Mucosa of descending colon (tissue), 3 donors: ENCODE measurements around the gene DDX31. TPM values are rescaled to one million over a fixed set of nuclear protein-coding genes. Genes with fewer than 3 reads are reported as not detected.

Experiments
- ATAC-seq: fragments of 200-7000 bp; cut with Tn5 transposase; one replicate; pipeline ENCODE4 v1.9.1; 2020; ENCODE audit warnings: mild to moderate bottlenecking, moderate library complexity
- DNase-seq, 3 donors: peaks; one replicate each; pipeline ENCODE4 v3.0.0-alpha.2; 2020
- H3K36me3 ChIP-seq: fragments of 200-600 bp; one replicate; pipeline ENCODE4 v1.8.0; 2021; ENCODE audit warnings: low read depth, mild to moderate bottlenecking
- H3K4me1 ChIP-seq: fragments of 200-600 bp; one replicate; pipeline ENCODE4 v1.8.0; 2021; ENCODE audit warnings: low read depth, mild to moderate bottlenecking
- H3K4me3 ChIP-seq: fragments of 200-600 bp; one replicate; pipeline ENCODE4 v1.8.0; 2021; ENCODE audit warnings: mild to moderate bottlenecking
- H3K9me3 ChIP-seq: fragments of 200-600 bp; one replicate; pipeline ENCODE4 v1.8.0; 2021; ENCODE audit warnings: mild to moderate bottlenecking
- intact Hi-C, 2 donors: fragments of 100-400 bp; cut with DNase I in 1 of 2; cut with micrococcal nuclease in 1 of 2; formaldehyde crosslinking; loops; one replicate each; pipeline versions ENCODE4 v1.11.0 to v1.11.1; 2022; cut with DNase I, micrococcal nuclease
- total RNA-seq, 3 donors: library from RNA; stranded (reverse); fragmentation: NEBNext Ultra II Directional in 2 of 3; extraction: Animal tissue kit (Norgen Biotek cat#: 25700) in 2 of 3; gene quantifications; one replicate each; pipeline versions ENCODE4 v1.2.1 to v1.2.4, GENCODE V29; 2021 to 2023
- TF ChIP-seq, protein P1 (sequence below): fragments of 200-600 bp; IDR thresholded peaks from one replicate; pipeline ENCODE4 v1.8.0; 2022; ENCODE audit warnings: antibody characterized with exemption, mild to moderate bottlenecking
- donor health status: DM: no; HTN: no; CAD: no; lungs with moderate emphysema.
- donor health status: DM: no; HTN: no; CAD: no.
- donor health status: DM: no; HTN: yes; CAD: no.

Gene DDX31
- total RNA-seq, 3 donors from 2014 or later, result 8.7 to 11.2 (median 9.5) TPM

- Histone ChIP-seq H3K36me3 (no peaks in the 10 kb centered on the region), H3K9me3 (no peaks in the 10 kb centered on the region), H3K4me3 (no peak overlapping the region), H3K4me1 (peaks cover 6% of the 10 kb centered on the region)
- TF ChIP-seq, protein P1, sequence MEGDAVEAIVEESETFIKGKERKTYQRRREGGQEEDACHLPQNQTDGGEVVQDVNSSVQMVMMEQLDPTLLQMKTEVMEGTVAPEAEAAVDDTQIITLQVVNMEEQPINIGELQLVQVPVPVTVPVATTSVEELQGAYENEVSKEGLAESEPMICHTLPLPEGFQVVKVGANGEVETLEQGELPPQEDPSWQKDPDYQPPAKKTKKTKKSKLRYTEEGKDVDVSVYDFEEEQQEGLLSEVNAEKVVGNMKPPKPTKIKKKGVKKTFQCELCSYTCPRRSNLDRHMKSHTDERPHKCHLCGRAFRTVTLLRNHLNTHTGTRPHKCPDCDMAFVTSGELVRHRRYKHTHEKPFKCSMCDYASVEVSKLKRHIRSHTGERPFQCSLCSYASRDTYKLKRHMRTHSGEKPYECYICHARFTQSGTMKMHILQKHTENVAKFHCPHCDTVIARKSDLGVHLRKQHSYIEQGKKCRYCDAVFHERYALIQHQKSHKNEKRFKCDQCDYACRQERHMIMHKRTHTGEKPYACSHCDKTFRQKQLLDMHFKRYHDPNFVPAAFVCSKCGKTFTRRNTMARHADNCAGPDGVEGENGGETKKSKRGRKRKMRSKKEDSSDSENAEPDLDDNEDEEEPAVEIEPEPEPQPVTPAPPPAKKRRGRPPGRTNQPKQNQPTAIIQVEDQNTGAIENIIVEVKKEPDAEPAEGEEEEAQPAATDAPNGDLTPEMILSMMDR, result no peak
- no peak for DNase-seq
- intact Hi-C loops, result no loop called here
- ATAC-seq, result no peak
Measured at GRCh38 chr9:132582786-132583583, 86.8 kb downstream of the DDX31 start.

DNA sequence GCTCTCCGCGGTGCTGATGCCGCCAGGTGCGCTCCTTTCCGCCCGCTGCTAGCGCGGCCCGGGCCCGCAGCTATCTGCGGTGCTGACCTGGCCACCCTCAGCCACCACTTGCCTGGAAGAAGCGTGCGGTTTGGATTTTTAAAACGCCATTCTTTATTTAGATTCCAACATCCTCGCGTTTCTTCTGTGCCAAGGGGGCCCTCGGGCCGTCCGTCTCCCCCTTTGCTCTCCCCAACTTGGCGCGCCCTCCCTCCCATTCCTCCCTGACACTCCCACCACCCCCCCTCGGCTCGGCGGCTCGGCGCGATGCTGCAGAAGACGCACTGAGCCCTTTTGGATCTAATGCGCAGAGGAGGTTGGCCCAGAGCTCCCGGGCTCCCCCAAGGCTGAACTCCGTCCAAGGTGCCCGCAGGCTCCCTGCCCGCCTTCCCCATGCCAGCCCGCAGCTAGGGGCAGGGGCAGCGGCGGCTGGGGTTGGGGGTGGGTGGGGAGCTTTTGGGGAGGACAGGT lies 87.5 kb downstream of the DDX31 start, which contains the start of gene BARHL1:
TSS of gene BARHL1 (plus strand) at position 331 of the 510 bp plus-strand sequence. CDS start 192 bp downstream, outside the sequence.
- Histone ChIP-seq H3K4me1 (peaks cover 6% of the 10 kb centered on the region), H3K9me3 (no peaks in the 10 kb centered on the region), H3K36me3 (no peaks in the 10 kb centered on the region), H3K4me3 (no peak within 1 kb of the TSS)
- intact Hi-C loops, result no loop called here
- ATAC-seq (no peak), DNase-seq (no peak)
- TF ChIP-seq, protein P1, result no peak

DNA sequence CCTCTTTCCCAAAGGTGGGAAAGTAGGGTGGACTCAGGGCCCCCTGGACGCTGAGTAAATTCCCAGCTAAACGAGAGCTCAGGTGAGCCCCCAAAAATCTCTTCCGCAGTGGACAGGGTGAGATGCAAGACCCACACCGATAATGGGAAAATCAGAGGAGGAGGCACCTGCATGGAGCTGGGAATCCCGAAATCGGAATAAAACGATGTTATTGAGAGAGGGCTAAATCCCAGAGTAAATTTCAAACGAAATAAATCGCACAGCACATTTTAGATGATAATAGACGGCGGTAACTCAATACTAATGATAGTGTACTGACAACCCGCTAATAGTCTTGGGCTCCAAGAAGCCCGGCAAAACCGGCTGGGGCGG lies 90.4 kb downstream of the DDX31 start:
- ATAC-seq, result no peak
- TF ChIP-seq, protein P1, result no peak
- no peak for DNase-seq
- Histone ChIP-seq H3K4me1 (peaks cover 6% of the 10 kb centered on the region), H3K9me3 (no peaks in the 10 kb centered on the region), H3K4me3 (no peak overlapping the region), H3K36me3 (no peaks in the 10 kb centered on the region)
- intact Hi-C loops, result loop anchor here in 1 of 2 donors (5.0 kb wide), 1 partner anchor 72 kb away; no protein-coding TSS in a partner anchor

- no peak overlapping the region for H3K4me3 ChIP-seq
- intact Hi-C loops, result loop anchor here in 1 of 2 donors (5.0 kb wide), 1 partner anchor 71 kb away; no protein-coding TSS in a partner anchor
- ATAC-seq, result no peak
Measured at GRCh38 chr9:132578367-132578932, 91.3 kb downstream of the DDX31 start.

GRCh38 chr9:132577119-132577518 lies 92.7 kb downstream of the DDX31 start:
- Histone ChIP-seq H3K4me3 (no peak overlapping the region), H3K9me3 (no peaks in the 10 kb centered on the region), H3K4me1 (peaks cover 6% of the 10 kb centered on the region), H3K36me3 (no peaks in the 10 kb centered on the region)
- ATAC-seq (no peak), DNase-seq (no peak)
- TF ChIP-seq, protein P1, result no peak
- intact Hi-C loops, result loop anchor here in 1 of 2 donors (5.0 kb wide), 1 partner anchor 70 kb away; no protein-coding TSS in a partner anchor

More at GRCh38 chr9:132578367-132578932, 91.3 kb downstream of the DDX31 start:
- no peaks in the 10 kb centered on the region for H3K9me3 ChIP-seq
- H3K4me1 ChIP-seq, result peaks cover 6% of the 10 kb centered on the region
- no peak for DNase-seq
- TF ChIP-seq, protein P1, result no peak
- no peaks in the 10 kb centered on the region for H3K36me3 ChIP-seq
